Vagina (tissue), 2 donors: ENCODE measurements around the gene LRRC51.

Experiments used
- CTCF ChIP-seq, 3 experiments: fragments of 450-650 bp in 2 of 3; fragments of 200-600 bp in 1 of 3; sonication (generic) in 1 of 3; IDR thresholded peaks; one replicate each; pipeline ENCODE4 v1.5.1; 2017 to 2019; ENCODE audit warnings: antibody characterized with exemption in 3 of 3, mild to moderate bottlenecking in 2 of 3, moderate library complexity in 2 of 3
- POLR2A ChIP-seq, 2 donors: fragments of 450-650 bp; IDR thresholded peaks; one replicate each; pipeline ENCODE4 v1.6.1; 2017; ENCODE audit warnings: antibody characterized with exemption in 2 of 2, mild to moderate bottlenecking in 2 of 2, moderate library complexity in 2 of 2

- TF ChIP-seq POLR2A (IDR thresholded peaks at IDR 0.05): no peak
- no peak for TF ChIP-seq CTCF (IDR thresholded peaks at IDR 0.05)
These were observed 33.9 kb downstream of the LRRC51 start for GRCh38 chr11:72114570-72114969.
